ENCODE data around the gene NFAM1.

Gene NFAM1

DNA sequence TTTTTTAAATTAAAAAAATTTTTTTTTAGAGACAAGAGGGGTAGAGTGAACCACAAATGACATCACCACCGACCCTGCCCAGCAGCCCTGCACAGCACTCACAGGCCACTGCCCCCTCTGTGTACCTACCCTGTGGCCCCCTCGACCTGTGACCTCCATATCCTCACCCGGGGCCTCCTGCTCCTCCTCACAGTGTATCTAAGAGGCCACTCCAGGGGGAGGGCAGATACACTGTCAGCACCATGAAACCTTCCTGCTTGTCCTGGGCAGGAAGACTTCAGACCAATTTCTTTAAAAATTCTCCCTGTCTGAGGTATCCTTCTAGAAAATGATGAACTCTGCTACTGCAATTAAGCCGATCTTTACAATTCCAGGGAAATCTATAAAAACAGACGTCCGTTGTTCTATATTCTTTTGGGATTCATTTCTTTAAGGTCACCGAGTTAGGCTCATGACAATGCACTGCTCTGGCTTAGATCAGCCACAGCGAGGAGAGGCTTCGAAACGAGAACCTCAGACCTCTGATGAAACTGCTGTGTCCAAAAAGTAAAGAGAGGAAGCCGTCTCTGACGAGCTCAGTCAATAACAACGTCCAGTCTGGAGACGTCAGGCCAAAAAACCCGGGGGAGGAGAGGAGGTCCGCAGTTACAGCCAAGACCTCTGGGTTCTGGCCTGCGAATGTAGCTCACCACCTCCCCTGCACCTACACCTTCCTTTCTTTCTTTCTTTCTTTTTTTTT, 17.5 kb downstream of the NFAM1 start:
- DNase-seq (ENCODE audit: low spot score) = no peak

DNA sequence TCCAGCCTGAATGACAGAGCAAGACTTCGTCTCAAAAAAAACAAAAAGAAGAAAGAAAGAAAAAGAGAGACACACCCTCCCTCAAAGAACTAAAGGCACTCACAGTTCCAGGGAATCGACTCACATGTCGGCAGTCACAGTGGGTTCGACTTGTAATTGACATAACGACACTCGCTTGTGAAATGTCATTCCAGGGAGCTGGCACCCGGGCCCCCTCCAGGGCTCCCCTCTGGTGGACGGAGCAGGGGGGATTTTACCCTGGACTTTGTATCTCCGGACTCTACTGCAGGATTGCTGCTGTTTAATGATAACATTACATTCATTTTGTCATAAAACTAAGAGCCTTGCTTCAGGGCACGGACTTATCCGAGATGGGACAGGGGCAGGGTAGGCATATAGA, 18.2 kb downstream of the NFAM1 start:
- no peak for DNase-seq (ENCODE audit: low spot score)

DNA sequence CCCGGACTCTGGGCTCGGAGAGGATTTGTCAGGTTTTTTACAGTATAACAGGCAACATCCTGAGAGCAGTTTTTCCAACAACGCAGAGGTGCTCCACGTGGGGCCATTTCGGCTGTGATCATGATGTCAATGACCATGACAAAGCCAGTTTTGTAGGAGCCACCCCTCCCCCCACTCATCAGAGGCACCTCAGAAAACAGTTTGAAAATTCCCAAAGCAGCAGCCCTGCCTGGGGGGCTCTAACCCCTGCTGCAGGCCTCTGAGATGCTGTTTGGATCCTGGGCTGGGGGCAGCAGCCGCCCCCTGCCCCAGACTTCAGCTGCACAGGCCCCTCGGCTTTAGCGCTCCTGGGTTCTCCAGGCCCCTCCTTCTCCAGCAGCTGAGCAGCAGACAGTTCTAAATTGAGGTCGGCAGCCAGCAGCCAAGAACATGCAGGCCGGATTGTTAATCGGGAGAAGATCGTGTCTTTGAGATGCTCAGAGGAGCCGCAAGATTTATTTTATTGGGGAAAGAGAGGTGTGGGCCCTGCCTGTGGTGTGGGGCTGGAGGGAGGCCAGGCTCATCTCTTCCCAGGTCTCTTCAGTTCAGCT, 19.4 kb downstream of the NFAM1 start:
- no peak for DNase-seq (ENCODE audit: low spot score)

DNA sequence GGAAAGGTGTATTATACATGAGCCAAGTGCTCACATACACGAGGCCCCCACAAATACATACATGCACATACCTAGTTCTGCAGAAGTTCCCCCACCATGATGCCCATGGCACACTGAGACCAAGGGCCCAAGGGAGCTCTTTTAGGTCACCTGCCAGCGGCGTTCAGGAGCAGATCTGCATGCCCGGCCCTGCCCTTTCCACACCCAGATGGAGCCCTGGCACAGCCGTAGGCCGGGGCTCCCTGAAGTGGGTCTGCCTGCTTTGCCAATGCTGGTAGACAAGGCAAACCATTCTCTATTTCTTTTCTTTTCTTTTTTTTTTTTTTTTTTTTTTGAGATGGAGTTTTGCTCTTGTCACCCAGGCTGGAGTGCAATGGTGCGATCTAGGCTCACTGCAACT, 21.5 kb downstream of the NFAM1 start:
- no peak for DNase-seq (ENCODE audit: low spot score)

DNA sequence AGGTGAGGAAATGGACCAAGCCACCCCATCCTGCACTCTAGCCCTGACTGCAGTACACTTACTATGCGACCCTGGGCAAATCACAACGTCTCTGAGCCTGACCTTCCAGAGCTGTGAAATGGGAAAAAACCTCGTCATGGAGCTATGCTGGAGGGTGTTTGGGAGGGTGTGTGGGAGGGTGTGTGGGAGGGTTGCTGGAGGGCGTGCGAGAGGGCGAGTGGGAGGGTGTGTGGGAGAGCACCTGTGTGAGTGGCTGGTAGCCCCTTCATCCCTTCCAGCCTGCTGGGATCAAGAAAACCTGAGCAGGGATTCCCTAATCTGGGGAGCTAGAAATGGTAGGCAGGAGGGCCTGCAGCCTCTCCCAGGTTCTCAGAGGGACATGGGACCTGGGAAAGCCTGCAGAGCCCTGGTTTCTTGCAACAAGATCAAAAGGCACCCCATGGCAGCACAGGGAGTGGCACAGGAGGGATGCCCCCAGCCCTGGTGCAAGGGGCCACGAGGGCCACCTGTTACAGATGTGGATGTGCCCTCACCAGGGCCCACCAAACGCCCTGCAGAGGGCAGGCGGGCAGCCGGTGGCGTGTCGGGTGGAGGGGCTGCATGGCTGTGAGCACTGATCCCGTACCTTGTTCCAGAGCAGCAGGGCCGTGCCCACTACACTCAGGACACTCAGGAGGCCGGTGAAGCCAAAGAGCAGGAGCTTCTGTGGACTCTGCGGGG, 23.2 kb downstream of the NFAM1 start:
- no peak for DNase-seq (ENCODE audit: low spot score)

DNA sequence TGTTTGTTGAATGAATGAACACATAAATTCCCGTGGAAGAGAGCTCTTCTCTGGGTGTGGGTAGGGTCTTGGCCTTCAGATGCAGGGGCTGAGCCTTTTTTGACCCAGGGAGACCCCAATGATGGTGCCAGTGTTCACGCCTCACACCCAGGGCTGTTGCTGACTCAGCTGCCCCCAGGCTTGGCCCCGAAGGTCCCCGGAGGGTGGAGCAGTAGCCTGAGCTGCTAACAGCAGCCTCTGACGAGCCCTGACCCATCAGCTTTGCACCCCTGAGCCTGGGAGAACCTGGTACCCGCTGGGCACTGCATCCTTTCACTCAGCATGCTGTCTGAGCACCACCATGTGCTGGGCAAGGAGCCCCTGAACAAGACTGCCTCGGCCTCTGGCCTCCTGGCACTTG, 23.9 kb downstream of the NFAM1 start:
- DNase-seq (ENCODE audit: low spot score) = no peak

DNA sequence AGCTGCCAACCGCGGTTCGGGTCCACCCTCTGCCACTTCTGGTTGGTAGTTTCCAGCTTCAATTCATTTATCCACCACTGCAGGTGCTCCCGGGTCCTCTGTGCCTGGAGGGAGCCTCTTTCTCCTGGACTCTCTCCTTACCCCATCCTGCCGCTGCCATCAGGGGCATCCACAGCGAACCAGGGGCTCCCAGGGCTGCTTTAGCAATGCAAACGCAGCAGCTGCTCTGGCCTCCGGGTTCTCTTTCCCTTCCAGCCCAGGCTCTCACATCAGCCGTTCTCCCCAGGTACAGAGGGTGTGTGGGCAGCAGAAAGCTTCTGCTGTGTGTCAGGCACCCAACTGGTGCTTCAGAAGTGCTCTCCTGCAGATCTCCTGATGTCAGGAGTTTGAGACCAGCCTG, 27.9 kb downstream of the NFAM1 start:
- no peak for DNase-seq (ENCODE audit: low spot score)

DNA sequence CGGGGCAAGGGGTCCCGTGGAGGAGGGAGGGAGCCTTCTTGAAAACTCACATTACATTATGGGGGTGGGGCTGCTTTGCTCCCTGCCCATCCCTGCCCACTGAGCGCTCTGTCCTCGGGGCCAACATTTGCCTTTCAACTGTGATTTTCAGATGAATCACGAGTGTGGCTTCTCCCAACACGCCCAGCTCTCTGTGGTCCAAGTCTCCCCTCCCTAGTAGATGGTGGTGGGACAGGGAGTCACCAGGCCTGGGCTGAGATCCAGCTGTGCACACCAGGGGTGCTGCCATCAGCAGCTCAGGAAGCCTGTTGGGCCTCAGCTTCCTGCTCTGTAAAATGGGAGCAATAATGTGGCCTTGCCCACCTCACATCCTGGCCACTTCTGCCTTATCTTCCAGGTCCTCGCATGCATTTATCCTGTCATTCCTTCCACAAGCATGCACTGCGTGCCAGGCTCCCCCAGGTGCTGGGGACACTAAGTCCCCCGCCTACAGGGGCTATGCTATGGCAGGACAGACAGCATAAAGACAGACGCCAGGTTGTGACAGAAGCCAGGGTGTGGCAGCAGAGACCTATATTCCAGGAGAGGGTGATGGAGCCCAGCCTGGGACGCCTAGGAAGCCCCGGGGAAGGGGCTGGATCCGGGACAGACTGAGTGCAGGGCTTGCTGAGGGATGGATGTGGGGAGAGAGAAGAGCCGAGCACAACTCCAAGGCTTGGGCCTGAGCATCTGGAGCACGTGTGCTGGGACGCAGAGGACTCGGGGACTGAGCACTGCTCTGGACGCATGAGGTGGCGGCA, 30.5 kb downstream of the NFAM1 start:
- no peak for DNase-seq (ENCODE audit: low spot score)

DNA sequence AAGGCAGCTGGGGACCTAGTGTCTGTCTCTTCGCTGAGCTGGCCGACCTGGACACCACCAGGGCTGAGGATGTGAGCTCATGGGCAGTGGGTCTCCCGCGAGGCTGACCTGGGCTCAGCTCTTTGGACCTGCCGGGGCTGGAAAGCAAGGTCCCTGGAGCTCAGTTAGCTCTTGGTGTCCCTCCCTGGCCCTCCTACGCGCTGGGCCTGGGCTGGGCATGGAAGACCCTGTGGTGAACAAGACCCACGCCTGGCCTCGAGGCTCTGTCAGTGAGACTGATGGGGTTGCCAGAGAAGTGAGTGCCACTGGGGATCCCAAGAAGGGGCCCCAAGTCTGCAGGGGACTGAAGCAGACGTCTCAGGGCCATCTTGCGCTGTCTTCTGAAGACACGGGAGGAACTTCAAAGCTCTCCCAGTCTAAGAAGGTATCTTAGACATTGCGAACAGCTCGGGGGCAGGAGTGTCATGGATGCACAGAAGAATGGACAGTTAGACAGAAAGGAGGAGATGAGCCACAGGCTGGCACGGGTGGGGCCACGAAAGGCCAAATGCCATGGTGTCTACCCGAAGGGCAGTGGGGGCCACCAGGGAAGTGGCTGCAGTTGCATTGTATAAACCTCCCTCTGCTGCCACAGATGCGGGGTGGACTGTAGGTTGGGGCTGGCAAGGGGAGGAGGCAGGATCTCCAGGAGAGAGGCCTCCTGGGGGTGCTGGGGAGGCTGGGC, 31.2 kb downstream of the NFAM1 start:
- DNase-seq (ENCODE audit: low spot score) = no peak

DNA sequence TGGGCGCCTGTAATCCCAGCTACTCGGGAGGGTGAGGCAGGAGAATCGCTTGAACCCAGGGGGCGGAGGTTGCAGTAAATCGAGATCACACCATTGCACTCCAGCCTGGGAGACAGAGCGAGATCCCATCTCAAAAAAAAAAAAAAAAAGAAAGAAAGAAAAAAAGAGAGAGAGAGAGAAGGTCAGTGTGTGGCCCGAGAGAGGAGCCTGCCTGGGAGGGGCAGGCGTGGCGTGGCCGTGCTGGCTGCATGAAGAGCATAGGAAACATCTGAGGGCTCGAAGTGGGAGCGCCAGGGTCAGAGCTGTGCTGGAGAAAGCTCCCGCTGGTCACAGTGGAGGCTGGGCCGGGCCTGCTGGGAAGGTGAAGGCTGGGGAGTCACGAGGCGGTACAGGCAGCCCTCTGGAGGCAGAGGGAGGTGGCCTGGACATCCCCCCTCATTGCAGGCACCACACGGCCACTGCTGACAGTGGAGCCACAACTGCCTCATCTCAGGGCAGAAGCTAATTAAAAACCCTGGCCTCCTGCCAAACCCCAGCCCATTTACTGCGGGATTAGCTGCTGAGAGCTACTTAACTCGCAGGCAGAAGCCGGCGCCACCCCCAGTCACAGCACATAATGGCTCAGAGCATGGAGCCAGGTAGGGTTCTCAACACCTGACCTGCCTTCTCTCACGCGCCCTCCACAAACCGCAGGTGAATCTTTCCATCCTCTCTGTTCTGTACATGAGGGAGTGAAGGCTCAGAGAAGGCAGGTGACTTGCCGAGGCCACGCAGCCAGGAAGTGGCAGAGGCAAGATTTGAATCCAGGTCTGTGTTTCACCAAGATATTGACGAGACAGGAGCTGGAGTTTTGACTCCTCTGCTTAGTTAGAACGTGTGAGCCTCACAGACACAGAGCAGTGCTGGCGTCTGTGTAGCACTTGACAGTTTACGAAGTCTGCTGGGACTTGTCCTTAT, 32.6 kb downstream of the NFAM1 start:
- no peak for DNase-seq (ENCODE audit: low spot score)

DNA sequence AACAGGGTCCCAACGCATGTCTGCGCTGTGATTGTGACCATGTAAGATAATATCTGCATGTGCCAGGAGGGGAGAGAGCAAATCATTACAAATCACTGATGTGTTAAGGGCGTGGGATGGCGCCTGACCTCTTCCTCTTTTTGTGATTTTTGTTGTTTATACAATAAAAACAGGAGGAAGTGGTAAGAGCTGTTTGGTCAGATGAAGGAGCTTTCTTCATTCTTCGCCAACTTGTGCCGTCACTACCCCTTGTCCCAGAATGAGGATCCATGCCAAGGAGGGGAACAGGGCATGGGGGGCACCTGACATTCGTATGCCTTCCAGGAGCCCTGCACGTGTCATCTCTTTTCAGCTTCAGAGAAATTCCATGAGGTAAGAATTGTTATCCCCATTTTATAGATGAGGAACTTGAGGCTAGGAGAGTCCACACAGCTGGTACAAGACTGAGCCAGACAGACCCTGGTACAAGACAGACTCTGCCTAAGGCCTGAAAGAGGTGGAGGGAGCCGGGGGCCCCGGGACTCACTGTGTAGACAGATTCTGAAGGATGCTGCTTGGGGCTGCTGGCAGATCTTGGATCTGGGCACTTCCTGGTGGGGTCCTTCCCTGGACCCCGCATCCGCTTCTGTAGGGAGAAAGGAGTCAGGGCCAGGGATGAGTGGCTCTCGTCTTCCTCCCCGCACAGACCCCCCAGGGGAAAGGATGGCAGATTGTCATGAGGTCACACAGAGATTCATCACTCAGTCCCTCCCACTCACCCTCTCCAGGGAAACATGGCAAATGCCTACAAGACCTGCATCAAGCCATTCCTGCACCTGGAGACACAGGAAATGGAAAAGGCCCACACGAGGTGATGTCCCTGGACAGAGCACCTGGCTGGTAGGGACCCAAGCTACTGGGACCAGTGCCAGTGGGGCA, 34.6 kb downstream of the NFAM1 start:
- DNase-seq (ENCODE audit: low spot score) = no peak

DNA sequence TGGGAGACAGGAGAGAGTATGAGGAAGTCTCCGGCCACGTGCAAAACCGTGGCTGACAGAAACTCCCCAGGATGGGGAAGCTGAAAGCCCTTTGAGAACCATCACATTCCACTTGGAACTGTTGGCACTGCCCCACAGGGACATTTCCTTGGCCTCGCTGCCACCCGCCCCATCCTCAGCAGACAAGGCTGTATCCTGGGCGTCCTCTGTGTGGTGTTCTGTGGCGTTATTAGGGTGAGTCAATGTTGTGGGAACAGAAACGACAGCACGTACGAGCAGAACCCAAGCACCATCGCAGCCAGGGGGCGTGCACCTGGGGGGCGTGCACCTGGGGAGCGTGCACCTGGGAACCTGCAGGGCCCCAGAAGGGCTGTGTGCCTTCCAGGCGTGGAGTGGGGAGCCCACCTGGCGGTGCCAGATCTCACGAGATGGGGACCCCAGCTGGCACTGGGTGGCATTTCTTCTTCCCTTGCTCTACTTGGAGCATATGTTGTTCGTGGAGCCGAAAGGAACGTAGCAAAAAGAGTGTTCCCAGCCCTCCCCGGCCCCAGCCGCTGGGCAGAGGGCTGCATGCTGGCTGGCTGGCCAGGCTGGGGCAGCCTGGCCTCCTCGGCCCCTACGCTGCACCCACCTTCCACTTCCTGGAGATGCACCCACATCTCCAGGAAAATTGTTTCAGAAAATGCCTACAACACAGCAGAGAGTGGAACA, 35.4 kb downstream of the NFAM1 start:
- DNase-seq (ENCODE audit: low spot score) = no peak

DNA sequence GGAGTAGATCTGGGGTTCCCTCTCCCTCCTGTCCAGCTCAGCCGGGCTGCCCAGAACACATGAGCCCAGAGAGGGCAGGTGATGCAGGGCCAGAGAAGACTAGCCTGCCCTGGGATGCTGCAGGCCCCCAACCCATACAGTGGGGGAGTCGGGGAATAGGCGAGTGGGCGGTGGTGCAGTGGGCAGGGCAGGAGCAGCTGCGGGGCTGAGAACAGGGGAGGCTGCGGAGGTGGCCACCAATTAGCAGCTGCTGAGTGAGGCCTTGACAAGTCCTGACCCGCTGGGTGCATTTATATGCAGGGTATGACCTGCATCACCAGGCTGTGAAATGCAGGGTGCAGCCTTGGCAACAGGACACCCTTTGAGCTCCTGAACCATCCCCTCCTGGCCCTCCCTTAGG, 43.1 kb downstream of the NFAM1 start:
- no peak for DNase-seq (ENCODE audit: low spot score)

DNA sequence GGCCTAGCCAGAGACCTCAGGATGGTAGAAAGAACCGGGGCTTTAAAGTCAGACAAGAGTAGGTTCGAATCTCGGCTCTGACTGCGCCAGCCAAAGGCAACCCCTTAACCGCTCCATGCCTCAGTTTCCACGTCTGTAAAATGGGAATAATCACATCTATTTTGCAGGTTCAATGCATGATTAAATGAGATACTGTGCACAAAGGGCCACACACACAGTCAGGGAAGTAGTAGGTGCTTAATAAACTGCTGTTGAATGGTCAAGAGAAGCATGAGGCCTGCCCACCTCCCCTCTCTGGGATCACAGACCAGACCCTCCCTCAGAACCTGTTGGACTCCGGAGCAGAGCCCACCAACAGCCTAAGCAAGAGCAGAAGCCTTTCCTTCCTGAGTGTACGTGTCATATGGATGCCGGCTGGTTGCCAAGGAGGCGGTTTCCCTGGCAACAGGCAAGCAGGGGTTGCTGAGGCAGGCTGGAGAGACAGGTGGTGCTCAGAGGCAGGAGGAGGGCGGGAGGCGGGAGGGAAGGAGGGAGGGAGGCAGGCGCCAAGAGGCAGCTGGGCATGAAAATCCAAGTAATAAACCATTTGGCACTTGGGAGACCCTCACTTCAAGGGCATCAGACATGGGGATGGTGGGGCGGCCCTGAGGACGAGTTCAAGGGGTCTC, 43.9 kb downstream of the NFAM1 start:
- no peak for DNase-seq (ENCODE audit: low spot score)

DNA sequence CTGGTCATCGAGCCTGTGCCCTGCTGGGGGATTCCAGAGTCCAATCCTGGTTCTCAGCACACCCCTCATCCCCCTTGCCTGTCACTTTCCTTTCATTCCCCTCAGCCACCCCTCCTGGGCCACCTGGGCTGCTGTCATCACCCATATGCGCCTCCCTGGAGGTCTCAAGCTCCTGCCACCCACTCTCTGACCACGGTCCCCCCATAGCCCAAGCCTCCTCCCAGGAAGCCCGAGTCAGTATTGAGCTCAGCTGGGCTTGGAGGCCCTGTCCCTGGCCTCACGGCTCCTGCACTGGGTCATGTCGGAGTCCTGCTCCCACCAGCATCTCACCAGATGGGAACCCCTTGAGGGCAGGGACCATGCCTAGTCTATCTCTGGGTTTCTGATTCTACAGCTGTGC, 44.6 kb downstream of the NFAM1 start:
- DNase-seq (ENCODE audit: low spot score) = no peak

DNA sequence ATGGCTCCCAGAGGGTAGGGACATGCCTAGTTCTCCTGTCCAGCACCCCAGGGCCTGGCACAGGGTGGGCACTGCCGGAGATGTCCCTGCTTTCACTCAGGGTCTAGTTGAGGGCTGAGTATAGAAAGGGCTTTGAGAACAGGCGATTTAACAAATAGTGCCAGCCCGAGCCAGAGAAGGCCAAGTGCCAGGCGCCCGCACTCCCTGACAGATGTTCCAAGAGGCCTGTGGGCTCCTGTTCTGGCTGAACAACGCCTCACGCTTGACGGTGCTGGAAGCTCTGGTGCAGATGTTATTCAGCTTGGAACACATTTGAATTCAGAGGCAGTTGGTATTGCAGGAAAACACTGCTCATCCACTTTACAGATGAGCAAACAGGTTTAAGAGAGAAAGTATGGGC, 46.5 kb downstream of the NFAM1 start:
- no peak for DNase-seq (ENCODE audit: low spot score)

DNA sequence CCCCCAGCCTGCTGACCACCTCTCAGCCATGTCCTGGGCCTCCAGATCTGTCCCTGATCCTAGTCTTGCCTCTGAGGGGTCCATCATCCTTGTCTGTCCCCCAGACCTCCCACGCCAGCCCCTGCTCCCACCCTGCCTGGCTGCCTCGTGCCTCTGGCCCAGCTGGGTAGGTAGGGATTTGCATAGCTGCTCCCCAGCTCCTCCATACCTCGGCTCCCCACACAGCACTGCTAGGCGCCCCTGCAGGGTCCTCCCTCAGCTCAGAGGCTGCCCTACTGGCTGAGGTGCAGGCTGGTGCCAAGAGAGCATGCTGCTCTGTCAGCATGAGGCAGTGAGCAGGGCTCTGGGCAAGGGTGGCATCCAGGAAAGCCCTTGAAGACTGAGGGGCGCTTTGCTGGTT, 47.7 kb downstream of the NFAM1 start:
- DNase-seq (ENCODE audit: low spot score) = no peak

DNA sequence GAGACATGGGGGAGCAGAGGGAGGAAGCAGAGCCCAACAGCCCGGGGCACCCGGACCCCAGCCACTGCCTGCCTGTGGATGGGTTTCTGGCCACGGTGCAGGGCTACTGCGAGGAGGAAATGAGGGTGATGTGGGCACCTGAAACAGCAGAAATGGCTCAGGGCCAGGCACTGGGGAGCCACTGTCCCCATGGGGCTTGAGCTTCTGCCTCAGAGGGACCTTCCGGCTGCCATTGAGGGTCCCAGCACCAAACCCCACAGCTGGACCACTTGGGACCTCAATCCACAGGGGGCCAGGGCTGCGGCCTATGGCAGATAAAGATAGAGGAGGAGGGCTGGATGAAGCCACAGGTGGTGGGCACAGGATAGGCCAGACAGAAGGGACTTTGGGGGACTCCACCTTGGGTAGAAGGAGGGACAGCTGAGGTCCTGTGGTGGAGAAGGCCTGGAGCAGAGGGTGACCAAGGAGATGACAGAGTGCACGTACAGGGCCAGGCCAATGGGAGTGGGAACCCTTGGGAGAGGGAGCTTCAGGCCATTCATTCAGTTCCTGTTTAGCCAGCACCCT, 48.3 kb downstream of the NFAM1 start:
- no peak for DNase-seq (ENCODE audit: low spot score)
